Stimulated activated CD4-positive, alpha-beta T cell treated with anti-CD3 and anti-CD28 coated beads, TNF-alpha, amount 100 ng/mL, for 1 hour (primary cell): ENCODE measurements around the gene PALD1.

Experiments
- DNase-seq, 3 donors: peaks; one replicate each; pipeline ENCODE4 v3.0.0-alpha.2; 2020; ENCODE audit warnings: low read depth in 3 of 3, low spot score in 1 of 3

PALD1 gene

DNA sequence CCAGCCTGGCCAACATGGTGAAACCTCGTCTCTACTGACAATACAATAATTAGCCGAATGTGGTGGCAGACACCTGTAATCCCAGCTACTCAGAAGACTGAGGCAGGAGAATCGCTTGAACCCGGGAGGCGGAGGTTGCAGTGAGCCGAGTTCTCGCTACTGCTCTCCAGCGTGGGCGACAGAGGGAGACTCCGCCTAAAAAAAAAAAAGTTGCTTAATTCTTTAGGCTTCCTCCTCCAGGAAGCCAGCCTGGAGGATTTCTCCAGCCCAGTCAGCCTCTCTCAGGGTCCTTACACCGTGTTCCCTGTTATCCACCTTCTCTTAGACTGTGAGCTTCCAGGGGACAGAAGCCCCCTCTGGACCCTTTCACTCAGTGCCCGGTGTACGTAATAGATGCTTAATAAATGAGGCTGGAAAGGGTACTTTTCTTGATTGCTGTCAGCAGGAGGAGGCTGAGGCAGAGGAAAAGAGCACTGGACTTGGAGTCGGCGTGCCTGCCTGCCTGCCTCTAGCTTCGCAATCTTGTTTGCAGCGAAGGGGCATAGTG lies 20.7 kb upstream of the PALD1 start:
- DNase-seq: no peak

DNA sequence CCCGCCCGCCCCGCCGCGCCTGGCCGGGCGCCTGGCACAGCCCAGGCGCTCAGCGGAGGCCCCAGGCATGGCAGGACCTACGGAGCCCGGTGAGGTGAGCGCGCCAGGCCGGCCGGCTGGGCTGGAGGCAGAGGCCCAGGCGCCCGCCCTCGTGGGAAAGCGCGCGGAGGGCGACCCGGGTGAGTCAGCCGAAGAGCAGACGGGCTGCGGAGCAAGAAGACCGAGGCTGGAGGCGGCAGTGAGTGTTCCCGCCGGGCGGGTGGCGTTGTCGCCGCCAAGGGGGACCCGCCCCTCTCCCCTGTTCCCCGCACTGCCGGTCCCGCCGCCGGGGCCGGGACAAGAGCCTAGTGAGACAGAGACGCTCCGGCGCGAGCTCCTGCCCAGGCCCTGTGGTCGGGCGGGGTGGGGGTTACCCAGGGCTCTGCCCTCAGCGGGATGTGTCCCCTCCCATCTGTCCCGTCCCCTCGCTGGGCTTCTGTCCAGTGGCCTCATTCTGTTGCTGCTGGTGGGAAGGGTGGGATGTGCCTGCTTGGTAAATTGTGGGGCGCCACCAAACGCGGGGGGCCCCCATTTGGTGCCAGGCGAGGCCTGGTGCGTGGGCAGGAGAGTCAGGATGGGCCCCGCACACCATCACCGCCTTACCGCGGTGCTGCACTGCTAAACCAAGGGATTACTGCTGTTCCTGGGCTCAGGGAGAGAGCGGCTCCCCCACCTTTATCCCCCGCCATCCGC lies 20.1 kb upstream of the PALD1 start:
- peak in 1 of 3 donors; percentile 37 for DNase-seq

DNA sequence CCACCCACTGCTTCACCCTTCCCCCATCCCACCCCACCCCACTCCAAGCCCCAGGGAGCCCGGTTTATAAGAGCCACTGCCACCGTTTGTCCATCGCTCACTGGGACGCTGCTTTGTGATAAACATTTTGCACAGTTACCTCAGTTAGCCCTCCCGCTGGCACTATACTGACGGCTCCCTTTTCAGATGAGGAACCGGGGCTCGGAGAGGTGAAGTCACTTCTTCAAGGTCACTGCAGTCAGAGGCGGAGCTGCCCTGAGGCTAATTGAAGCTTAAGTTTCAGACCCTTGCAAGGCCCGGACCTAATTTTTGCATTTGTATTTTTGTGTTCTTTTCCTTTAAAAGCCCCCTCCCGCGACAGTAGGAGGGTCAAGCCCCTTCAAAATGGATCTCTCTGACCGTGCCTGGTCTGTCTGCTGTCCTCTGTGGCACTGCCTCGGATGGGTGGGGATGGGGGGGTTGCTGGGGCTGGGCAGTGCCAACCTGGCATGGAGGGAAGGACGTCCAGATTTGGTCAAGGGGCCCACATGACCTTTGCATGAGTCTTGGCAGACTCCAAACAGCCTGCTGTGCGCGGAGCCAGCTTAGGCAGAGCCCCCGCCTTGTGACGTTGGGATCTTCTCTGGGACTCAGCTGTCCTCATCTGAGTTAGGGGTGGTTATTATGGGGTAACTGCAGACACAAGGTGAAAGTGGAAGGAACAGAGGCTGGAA lies 19.4 kb upstream of the PALD1 start:
- DNase-seq: no peak

DNA sequence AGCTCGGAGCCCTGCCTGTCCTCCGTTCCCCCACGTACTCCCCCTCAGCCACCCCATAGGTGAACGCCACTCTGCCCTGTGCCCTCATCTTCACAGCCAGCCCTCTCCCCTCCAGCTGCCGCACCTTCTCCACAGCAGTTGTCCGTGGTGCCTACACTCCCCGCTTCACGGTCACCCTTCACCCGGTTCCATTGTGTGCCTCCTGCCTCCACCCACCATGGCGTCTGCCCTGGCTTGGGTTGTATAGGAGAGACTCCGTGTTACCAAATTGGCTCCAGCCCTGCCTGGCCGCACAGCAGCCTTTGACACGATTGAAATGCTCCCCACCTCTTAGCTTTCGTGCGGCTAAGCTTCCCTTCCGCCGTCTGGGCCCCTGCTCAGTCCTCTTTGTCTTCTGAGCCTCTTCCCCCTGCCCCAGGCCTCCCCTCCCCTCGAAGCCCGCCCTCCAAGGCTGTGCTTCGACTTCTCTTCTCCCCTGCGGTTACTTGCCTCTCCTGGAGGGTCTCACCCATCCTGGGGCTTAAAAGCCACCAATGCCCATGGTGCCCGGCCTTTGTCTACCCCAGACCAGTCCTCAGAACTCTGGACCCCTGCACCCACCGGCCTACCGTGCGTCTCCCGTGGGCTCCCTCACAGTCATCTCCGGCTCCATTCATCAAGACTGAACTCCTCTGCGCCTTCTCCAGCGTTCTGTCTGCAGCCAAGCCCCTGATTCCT lies 18.6 kb upstream of the PALD1 start:
- DNase-seq: no peak

DNA sequence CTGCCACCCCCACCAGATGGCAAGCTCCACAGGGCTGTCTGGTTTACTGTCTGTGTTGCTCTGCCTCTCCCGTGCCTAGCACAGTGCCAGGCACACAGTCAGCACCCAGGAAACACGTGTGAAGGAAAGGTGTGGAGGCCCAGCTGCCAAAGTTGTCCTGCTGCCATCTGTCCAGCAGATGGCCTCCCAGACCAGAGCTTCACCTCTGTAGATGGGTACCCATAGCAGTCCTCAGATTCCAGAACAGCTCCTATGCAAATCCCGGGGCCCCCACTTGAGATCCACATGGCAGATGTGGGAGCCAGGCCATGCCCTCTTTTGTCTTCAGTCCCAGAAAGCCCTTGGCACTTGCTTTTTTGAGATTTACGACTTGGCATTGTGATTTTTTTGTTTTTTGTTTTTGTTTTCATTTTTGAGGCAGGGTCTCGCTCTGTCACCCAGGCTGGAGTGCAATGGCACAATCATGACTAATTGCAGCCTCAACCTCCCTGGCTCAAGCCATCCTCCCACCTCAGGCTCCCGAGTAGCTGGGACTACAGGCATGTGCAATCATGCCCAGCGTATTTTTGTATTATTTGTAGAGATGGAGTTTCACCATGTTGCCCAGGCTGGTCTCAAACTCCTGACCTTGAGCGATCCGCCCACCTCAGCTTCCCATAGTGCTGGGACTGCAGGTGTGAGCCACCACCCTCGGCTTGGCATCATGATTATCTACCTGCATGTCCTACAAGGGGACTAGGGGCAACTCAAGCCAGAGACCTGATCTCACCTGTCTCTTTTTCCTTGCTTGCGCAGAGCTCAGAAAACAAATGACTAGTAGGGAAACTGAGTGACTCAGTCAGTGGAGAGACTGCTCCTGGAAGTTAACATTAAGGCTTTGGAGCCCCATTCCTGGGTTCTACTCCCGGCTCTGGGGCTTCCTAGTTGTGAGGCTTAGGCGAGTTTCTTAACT lies 16.9 kb upstream of the PALD1 start:
- DNase-seq: no peak

DNA sequence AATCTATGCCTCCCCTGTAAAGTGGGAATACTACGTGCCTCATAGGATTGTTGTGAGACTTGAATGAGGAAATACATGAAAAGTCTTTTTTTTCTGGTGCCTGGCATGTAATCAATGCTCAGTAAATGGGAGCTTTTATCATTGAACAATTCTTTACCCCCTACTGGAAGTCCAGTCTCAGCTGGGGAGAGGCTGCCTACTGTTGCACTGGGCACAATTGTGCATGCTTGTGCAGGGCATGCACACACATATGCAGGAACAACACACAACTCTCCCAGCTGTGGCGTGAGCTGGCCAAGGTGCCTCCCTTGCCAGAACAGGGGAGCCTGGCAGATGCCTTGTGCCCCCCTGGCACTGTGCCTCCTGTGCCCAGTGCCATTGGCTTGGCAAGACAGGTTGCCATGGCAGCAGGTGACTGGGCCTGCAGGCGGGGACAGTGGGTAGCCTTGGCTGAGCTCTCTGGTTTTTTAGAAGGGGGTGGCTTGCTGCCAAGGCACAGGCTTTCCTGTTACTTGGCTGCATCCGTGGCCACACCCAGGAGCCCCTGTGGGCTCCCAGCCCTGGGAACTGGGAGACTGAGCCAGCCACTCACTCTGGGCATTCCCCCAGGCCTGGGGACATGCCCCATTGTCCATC lies 16.1 kb upstream of the PALD1 start:
- DNase-seq: no peak

DNA sequence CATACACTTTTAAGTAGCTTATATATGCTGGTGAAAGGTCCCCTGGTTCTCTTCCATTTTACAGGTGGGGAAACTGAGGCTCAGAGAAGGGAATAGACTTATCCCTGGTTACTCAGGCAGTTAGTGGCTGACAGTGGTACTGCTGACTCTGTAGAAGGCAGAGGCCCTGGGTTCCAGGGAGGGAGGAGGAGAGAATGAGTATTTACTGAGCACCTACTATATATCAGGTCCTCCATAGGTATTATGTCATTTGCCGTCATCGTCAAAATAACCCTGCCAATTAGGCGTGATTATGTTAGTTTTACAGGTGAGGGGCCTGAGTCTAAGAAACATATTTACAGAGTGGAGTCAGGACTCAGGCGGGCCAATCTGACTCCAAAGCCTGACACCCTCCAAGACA lies 13.3 kb upstream of the PALD1 start:
- no peak for DNase-seq

DNA sequence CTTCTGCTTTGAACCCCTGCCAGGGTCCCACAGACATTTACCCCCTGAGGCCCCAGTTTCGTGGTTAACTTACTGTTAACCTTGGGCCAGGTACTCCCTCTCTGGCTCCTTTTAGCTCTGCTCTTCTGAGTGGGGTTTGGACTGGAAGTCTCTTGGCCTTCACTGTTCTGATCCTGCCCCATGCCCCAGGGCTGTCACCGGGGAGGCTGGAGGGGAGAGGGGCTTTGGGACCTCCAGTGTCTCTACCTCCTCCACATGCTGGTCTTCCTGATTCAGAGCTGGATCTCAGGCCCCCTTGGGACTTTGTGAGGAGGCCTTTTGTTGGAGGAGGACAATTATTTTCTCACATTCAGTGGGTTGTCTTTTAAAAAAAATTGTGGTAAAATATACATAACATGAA lies 12.7 kb upstream of the PALD1 start:
- DNase-seq: no peak

DNA sequence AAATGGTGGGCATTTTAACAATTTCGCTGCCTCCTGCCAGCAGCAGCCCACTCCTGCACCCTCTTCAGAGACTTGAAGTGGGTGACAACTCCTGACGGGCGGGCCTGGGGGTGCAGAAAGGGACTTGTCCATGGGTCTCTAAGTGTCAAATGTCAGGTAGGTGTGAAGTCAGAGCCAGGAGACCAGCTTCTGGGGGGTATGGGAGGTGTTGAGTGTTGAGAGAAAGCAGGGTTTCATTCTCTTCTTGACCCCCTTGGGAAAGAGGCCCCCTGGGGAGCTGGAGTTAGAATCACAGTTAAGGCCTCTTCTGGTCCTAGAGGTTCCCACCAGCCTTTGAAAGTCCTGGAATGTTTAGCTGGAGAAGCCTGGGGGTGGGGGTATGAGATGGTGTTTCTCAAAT lies 11.6 kb upstream of the PALD1 start:
- no peak for DNase-seq

DNA sequence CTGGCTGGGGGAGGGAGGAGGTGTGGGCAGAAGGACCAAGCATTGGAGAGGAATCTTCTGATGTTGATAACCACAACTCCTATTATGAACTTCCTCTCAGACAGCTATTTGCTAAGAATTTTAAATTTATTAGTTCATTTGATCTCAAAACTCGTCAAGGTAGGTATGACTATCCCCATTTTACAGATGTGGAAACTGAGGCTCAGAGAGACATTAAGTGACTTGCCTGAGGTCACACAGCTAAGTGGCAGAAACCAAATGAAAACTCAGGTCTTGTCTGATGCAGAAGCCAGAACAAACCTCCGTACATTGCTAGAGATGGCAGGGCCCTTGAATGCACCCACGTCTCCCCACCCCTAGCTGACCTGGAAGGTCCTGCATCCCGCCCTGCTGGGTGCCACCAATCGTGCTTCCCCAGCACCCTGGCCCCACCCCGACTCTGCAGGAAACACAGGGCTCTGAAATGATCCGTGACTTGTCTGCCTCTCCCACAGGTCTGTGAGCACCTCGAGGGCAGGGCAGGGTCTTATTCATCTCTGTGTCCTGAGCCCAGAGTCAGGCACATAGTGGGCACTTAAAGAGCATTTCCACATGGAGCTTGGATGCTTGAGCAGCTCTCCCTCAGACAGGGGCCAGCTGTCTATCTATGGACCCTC lies 5.6 kb upstream of the PALD1 start:
- no peak for DNase-seq

DNA sequence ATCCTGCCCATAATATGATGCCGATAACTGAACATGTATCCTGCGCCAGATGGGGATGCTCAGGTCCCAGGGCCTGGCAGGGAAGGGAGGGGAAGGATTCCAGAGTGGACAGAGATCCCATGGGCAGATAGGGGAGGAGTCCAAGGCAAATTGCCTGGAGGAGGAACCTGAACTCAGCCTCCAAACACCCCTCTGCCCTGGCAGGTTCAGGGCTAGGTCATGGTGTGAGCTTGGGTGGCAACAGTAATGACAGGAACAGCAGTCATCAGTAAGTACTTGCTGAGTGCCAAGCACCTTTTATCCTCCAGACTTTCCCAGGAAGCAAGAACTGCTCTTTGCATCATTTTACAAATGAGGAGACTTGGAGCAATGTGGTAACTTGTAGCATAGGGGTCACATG lies 3.8 kb upstream of the PALD1 start:
- DNase-seq: no peak

DNA sequence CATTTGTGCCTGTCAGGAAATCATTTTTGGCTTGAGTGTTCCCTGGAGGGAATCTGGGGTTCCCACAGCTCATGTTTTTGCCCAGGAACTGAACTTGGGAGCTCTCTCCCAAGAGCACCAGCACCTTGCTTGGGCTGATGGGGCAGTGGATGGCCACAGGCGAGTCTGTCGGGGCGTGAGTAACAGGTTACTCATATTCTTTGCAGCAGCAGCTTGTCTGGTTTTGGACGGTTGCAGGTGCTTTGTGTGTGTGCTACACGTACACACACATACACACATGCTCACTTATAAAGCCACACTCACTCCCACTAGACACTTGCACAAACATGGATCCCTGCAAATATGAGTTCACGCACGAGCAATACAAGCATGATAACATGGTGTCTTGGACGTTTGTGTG lies 2.9 kb upstream of the PALD1 start:
- DNase-seq: no peak

DNA sequence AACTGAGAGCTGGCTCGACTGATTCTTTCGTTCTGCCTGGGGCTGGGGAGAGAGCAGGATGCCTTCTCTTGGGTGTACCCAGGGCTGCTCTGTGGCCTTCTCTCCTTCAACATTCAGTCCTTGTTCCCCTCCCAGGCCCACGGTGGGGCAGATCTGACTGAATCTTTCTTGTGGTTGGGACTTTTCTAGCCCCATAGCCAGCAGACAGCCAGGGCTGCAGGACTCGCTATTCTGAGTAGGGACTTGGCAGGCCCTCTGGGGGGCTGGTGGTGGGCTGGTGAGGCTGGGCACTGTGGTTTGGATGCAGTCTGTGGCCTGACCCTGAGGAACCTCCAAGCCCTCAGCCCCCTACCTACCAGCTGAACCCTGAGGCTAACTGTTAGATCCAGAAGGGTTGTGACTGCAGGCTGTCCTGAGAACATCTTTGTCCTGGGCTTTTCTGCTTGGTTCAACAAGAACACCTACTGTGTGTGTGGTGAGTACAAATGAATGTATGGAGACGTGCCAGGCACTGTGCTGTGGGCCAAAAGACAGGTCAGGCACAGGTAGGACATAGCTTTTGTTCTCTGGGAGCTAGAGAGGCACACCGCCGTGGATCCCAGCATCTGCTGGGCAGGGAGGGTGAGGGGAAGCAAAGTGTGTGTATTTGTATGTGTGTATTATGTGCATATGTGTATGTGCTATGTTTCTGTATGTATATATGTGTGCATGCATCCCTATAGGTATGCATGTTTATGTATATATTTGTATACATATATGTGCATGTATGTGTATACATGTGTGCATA lies 2.1 kb upstream of the PALD1 start:
- no peak for DNase-seq

DNA sequence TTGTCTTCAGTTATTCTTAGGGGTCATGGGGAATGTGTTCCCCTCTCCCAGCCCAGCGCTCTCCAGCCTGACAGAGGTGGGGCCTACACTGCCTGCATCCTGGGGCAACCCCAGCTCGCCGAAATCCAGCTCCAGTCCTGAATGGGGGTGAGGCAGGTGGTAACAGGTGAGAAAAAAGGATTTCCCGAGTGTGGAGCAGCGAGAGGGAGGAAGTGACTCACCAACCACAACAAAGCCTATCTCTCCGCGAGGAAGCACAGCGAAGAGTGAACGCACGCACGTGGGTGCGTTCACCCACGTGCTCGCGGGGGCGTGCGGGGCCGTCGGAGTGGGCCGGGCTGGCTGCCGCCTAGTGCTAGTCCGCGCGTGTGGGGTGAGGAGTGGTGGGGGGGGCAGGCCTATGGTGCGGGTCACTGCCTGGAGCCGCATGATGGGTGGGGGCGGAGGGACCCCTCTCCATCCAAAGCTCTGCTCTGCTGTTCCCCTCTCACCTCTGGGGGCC lies 855 bp upstream of the PALD1 start:
- DNase-seq: peak; percentile 45 to 60 (median 56)

DNA sequence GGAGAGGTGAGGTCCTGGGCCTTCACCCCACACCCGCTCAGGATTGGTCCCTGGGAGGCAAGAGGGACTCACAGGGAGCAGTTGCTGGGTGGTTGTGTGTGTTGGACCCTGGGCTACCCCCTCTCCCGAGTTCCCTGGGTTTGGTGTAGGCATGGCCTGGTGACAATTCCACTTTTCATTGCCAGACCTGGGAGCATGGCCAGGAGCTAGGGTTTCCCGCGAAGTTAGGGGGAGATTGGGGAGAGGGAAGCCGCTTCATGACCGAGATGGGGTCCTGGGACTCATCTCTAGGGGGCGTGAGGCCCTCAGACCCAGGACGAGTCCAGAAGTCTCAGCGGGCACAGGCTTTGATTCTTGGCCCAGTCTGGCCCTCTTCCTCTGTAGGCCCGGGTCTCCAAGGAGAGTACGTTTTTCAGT lies 606 bp downstream of the PALD1 start:
- no peak for DNase-seq

DNA sequence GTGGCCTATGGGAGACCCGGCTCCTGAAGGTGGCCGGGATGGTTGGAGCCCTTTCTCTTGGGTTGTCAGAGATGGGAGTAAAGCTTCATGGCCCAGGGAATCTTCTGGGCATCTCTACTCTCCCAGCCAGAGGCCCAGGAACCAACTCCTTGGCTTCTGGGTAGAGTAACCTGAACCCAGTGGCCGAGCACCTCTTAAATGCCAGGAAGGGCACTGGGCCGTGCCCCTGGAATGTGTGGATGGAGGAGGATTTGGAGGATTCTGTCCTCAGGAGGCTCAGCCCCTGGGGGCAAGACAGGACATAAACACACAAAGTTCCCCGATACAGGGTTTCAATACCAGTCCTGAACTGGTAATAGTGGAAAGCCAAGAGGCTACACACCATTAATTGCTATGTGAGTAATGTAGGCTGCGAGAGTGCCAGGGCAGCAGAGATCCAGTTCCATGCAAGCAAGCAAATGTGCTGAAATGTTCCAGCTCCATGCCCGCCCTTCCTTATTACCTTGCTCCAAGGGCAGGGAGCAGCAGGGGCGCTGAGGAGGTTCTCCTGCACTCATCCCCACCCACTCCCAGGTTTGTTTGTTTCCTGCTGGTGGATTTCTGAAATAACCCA lies 1.2 kb downstream of the PALD1 start:
- no peak for DNase-seq

DNA sequence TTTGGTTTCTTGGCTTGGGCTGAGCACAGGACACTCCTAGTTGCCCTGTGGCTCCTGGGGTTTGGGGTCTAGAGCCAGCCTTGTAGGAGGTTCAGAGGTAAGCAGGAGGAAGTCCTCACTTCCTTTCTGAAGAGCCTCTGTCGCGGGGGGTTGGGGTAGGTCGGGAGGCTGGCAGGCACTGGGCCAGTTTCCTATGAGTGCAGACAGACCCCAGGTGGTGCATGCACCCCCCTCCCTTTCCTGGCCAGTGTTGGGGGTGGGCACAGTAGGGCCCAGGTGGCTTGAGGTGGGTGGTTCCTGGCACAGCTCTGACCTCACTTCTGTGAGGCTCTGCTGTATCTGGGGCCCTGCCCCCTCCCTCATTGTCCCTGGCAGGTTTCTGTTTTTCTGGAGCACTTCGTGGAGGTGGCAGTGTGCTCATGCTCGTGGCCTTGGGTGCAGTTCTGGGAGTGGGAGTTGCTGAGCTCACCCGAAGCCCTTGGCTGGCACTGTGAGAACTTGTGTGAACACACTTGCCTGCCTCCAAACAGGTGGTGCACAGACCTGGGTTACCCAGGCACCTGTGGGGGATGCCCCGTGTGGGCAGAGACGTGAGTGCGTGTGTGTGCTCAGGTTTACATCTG lies 1.8 kb downstream of the PALD1 start:
- DNase-seq: no peak

DNA sequence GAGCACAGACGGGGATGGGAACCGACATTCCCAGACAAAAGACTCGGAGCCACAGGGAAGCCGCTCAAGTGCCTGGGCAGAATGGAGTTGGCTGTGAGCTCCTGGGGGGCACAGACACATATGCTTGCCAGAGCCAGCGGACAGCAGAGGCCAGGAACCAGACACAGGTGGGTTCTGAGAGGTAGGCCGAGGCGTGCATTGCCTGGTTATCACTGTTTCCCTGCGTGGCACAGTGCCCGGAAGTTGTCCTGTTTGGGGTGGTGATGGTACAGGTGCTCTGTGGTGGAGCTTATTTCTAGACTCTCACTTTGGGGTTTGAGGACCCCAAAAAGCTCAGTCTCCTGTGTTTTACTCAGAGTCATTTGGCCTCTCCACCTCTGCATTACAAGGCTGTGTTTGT lies 2.5 kb downstream of the PALD1 start:
- no peak for DNase-seq
